Neural progenitor cell (in vitro differentiated cells): ENCODE data around the gene CHD5. TPM values are rescaled to one million over a fixed set of nuclear protein-coding genes. Genes with fewer than 3 reads are reported as not detected.
A peak's percentile ranks its signal among the peaks of the same experiment; 100 is the strongest.

Source experiments
- DNase-seq: peaks from one replicate; pipeline ENCODE4 v3.0.0-alpha.2; 2016; ENCODE audit warnings: low spot score
- H2AFZ ChIP-seq: fragments of 200-600 bp; sonication (generic); replicated peaks from 2 replicates; pipeline ENCODE4 v1.6.1; 2016; ENCODE audit warnings: antibody characterized with exemption
- H3F3A ChIP-seq: fragments of 200-600 bp; sonication (generic); 2 replicates; pipeline ENCODE4 v1.6.1; 2016; ENCODE audit warnings: antibody characterized with exemption, low read depth
- H3K27ac ChIP-seq: fragments of 200-600 bp; sonication (generic); 2 replicates; pipeline ENCODE4 v1.5.1; 2016; ENCODE audit warnings: mild to moderate bottlenecking
- H3K27me3 ChIP-seq: fragments of 200-600 bp; sonication (generic); 2 replicates; pipeline ENCODE4 v1.6.1; 2016; ENCODE audit warnings: mild to moderate bottlenecking, moderate library complexity
- H3K36me3 ChIP-seq: fragments of 200-600 bp; sonication (generic); 2 replicates; pipeline ENCODE4 v1.5.1; 2016
- H3K4me1 ChIP-seq: fragments of 200-600 bp; sonication (generic); 2 replicates; pipeline ENCODE4 v1.6.1; 2016; ENCODE audit warnings: mixed run types
- H3K4me2 ChIP-seq: fragments of 200-600 bp; sonication (generic); 2 replicates; pipeline ENCODE4 v1.6.1; 2016
- H3K4me3 ChIP-seq: fragments of 200-600 bp; sonication (generic); 2 replicates; pipeline ENCODE4 v1.5.1; 2016
- H3K79me2 ChIP-seq: fragments of 200-600 bp; sonication (generic); 2 replicates; pipeline ENCODE4 v1.6.1; 2016; ENCODE audit warnings: low read depth
- H3K9ac ChIP-seq: fragments of 200-600 bp; sonication (generic); 2 replicates; pipeline ENCODE4 v1.6.1; 2016
- H3K9me3 ChIP-seq: fragments of 200-600 bp; sonication (generic); 2 replicates; pipeline ENCODE4 v1.5.1; 2016; ENCODE audit warnings: low read depth
- H4K20me1 ChIP-seq: fragments of 200-600 bp; sonication (generic); 2 replicates; pipeline ENCODE4 v1.6.1; 2016; ENCODE audit warnings: low read depth
- H3K27ac Mint-ChIP-seq: 3 replicates; pipeline ENCODE4 v1.8.0; 2021; ENCODE audit warnings: mixed read lengths
- H3K27me3 Mint-ChIP-seq: 2 replicates; pipeline ENCODE4 v1.8.0; 2022; ENCODE audit warnings: low read depth, mild to moderate bottlenecking, inconsistent platforms, moderate library complexity, mixed read lengths; ENCODE audit not compliant: insufficient read depth
- H3K36me3 Mint-ChIP-seq: 3 replicates; pipeline ENCODE4 v1.8.0; 2021; ENCODE audit warnings: mixed read lengths
- H3K4me1 Mint-ChIP-seq: 3 replicates; pipeline ENCODE4 v1.8.0; 2021; ENCODE audit warnings: mixed read lengths
- H3K4me3 Mint-ChIP-seq: 3 replicates; pipeline ENCODE4 v1.8.0; 2021; ENCODE audit warnings: mild to moderate bottlenecking, moderate library complexity, mixed read lengths
- H3K9me3 Mint-ChIP-seq: 3 replicates; pipeline ENCODE4 v1.8.0; 2020; ENCODE audit warnings: mixed read lengths
- EZH2 ChIP-seq: fragments of 200-600 bp; sonication (generic); IDR thresholded peaks from 2 replicates; pipeline ENCODE4 v1.6.1; 2017; ENCODE audit warnings: antibody characterized with exemption, mild to moderate bottlenecking, moderate library complexity
- EZH2phosphoT487 ChIP-seq: fragments of 200-600 bp; sonication (generic); IDR thresholded peaks from 2 replicates; pipeline ENCODE4 v1.6.1; 2017; ENCODE audit warnings: antibody characterized with exemption
- total RNA-seq: library from RNA; depleted of rRNA; stranded (reverse); fragments of >200 nt; gene quantifications from 2 replicates; pipeline ENCODE4 v1.2.3, GENCODE V29; 2015; ENCODE audit warnings: low replicate concordance
- TF ChIP-seq, protein P1 (sequence below): fragments of 200-600 bp; sonication (generic); IDR thresholded peaks from 2 replicates; pipeline ENCODE4 v1.5.1; 2017; ENCODE audit warnings: antibody characterized with exemption, mild to moderate bottlenecking

CHD5 gene
- total RNA-seq, 1 donor from 2014 or later = 0.17 TPM

DNA sequence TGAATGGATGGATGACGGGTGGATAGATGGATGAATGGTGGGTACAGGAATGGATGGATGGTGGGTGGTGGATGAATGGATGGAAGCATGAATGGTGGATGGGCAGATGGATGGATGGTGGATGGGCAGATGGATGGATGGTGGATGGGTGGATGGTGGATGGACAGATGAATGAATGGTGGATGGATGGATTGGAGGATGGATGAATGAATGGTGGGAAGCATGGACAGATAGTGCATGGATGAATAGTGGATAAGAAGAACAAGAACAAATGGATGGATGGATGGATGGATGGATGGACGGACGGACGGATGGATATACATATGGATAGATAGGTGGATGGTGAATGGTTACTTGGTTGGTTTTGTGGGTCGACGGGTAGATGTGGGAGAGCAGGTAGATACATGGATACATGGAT, 4.7 kb downstream of the CHD5 start:
- H3K9me3 ChIP-seq = no peaks in the 10 kb centered on the region
- TF ChIP-seq, protein P1, sequence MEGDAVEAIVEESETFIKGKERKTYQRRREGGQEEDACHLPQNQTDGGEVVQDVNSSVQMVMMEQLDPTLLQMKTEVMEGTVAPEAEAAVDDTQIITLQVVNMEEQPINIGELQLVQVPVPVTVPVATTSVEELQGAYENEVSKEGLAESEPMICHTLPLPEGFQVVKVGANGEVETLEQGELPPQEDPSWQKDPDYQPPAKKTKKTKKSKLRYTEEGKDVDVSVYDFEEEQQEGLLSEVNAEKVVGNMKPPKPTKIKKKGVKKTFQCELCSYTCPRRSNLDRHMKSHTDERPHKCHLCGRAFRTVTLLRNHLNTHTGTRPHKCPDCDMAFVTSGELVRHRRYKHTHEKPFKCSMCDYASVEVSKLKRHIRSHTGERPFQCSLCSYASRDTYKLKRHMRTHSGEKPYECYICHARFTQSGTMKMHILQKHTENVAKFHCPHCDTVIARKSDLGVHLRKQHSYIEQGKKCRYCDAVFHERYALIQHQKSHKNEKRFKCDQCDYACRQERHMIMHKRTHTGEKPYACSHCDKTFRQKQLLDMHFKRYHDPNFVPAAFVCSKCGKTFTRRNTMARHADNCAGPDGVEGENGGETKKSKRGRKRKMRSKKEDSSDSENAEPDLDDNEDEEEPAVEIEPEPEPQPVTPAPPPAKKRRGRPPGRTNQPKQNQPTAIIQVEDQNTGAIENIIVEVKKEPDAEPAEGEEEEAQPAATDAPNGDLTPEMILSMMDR = no peak
- no peak for TF ChIP-seq EZH2phosphoT487
- TF ChIP-seq EZH2 = no peak
- peaks cover 23% of the 10 kb centered on the region for H4K20me1 ChIP-seq
- H3K4me1 Mint-ChIP-seq = peaks cover 2% of the 10 kb centered on the region
- peaks cover 4% of the 10 kb centered on the region for H3F3A ChIP-seq
- H2AFZ ChIP-seq = no peak overlapping the region
- no peak overlapping the region for H3K9ac ChIP-seq
- no peak for DNase-seq
- H3K36me3 Mint-ChIP-seq = no peaks in the 10 kb centered on the region
- H3K4me3 Mint-ChIP-seq = no peak overlapping the region
- no peaks in the 10 kb centered on the region for H3K79me2 ChIP-seq
- H3K27ac Mint-ChIP-seq = no peak overlapping the region
- peaks cover 57% of the 10 kb centered on the region for H3K27me3 ChIP-seq
- H3K4me1 ChIP-seq = peaks cover 7% of the 10 kb centered on the region
- no peak overlapping the region for H3K4me3 ChIP-seq
- H3K36me3 ChIP-seq = no peaks in the 10 kb centered on the region
- H3K4me2 ChIP-seq = no peak overlapping the region
- H3K27me3 Mint-ChIP-seq = peaks cover 20% of the 10 kb centered on the region
- no peaks in the 10 kb centered on the region for H3K9me3 Mint-ChIP-seq
- H3K27ac ChIP-seq = no peak overlapping the region

GRCh38 chr1:6174621-6175410, 5.3 kb downstream of the CHD5 start:
- H3F3A ChIP-seq = no peaks in the 10 kb centered on the region
- no peak overlapping the region for H3K27ac ChIP-seq
- H3K36me3 Mint-ChIP-seq = no peaks in the 10 kb centered on the region
- H3K4me1 Mint-ChIP-seq = peaks cover 2% of the 10 kb centered on the region
- no peak for TF ChIP-seq EZH2
- H3K27ac Mint-ChIP-seq = no peak overlapping the region
- no peak overlapping the region for H3K4me3 ChIP-seq
- peaks cover 20% of the 10 kb centered on the region for H3K27me3 Mint-ChIP-seq
- no peak overlapping the region for H3K4me2 ChIP-seq
- no peaks in the 10 kb centered on the region for H3K79me2 ChIP-seq
- H3K4me3 Mint-ChIP-seq = no peak overlapping the region
- no peak for DNase-seq
- H2AFZ ChIP-seq = no peak overlapping the region
- H4K20me1 ChIP-seq = peaks cover 20% of the 10 kb centered on the region
- H3K4me1 ChIP-seq = peaks cover 7% of the 10 kb centered on the region
- H3K9ac ChIP-seq = no peak overlapping the region
- H3K9me3 ChIP-seq = no peaks in the 10 kb centered on the region
- H3K9me3 Mint-ChIP-seq = no peaks in the 10 kb centered on the region
- H3K27me3 ChIP-seq = peaks cover 51% of the 10 kb centered on the region
- H3K36me3 ChIP-seq = no peaks in the 10 kb centered on the region

DNA sequence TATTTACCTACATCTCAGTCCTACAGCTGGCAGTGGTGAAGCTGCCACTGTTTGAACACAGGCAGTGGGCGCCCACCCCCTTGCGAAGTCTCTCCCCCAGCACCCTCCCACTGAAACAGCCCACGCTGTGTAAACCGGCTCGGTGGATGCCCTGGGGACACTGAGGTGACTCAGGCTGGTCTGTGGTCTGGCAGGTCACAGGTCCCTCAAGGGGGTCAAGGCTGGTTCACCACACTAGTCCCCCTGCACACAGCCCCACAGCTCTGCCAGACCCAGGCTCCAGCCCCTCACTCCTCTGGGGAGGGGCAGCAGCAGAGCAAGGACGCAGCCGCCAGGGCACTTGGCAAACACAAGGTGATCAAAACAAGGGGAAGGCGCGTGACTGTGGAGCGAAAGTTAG, 7.6 kb downstream of the CHD5 start:
- Histone ChIP-seq H2AFZ (no peak overlapping the region), H3K9me3 (no peaks in the 10 kb centered on the region), H3K4me2 (no peak overlapping the region), H3K27me3 (peaks cover 28% of the 10 kb centered on the region), H4K20me1 (peaks cover 3% of the 10 kb centered on the region), H3K4me1 (no peaks in the 10 kb centered on the region), H3K79me2 (no peaks in the 10 kb centered on the region), H3K36me3 (no peaks in the 10 kb centered on the region), H3K27ac (no peak overlapping the region), H3K9ac (no peak overlapping the region), H3K4me3 (no peak overlapping the region), H3F3A (no peaks in the 10 kb centered on the region)
- peak overlapping the region; percentile 17 for H3K4me3 Mint-ChIP-seq
- TF ChIP-seq EZH2phosphoT487 (no peak), EZH2 (no peak)
- TF ChIP-seq, protein P1 = no peak
- H3K27ac Mint-ChIP-seq = no peak overlapping the region
- H3K27me3 Mint-ChIP-seq = peaks cover 18% of the 10 kb centered on the region
- DNase-seq = no peak
- H3K4me1 Mint-ChIP-seq = no peaks in the 10 kb centered on the region
- H3K9me3 Mint-ChIP-seq = no peaks in the 10 kb centered on the region
- H3K36me3 Mint-ChIP-seq = no peaks in the 10 kb centered on the region

DNA sequence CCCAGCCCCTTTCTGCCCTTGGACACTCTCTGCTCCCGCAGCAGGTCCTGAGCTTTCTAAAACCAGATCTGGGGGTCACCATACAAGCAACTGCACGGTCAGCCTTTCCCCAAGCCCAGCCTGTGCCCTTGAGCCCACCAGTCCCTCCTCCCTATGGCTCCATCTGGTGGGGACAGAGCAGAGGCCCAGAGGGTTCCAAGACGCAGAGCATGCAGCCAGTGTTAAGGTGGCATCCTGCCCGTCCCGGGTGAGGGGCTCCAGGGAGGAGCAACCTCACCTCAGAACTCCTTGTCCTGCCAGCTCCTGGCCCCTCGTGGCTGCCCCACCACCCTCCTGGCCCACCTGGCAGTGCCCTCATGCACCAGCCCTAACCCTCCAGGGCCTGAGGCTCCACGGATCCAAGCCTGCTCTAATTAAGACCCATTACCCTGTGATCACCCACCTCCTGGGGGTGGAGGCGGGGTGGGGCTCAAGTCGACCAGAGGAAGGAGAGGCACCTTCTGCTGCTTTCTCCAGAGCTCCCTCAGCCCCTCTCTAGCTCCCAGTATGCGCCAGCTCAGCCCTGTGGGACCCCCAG, 8.5 kb downstream of the CHD5 start:
- H3K4me3 ChIP-seq = no peak overlapping the region
- H3K36me3 ChIP-seq = no peaks in the 10 kb centered on the region
- no peaks in the 10 kb centered on the region for H3K36me3 Mint-ChIP-seq
- no peaks in the 10 kb centered on the region for H3F3A ChIP-seq
- no peak for TF ChIP-seq EZH2
- TF ChIP-seq, protein P1 = peak; percentile 62
- no peak for TF ChIP-seq EZH2phosphoT487
- no peaks in the 10 kb centered on the region for H3K9me3 Mint-ChIP-seq
- H3K79me2 ChIP-seq = no peaks in the 10 kb centered on the region
- no peak overlapping the region for H3K27ac Mint-ChIP-seq
- H3K4me2 ChIP-seq = no peak overlapping the region
- DNase-seq = peak; percentile 62
- H3K27me3 ChIP-seq = peaks cover 19% of the 10 kb centered on the region
- no peaks in the 10 kb centered on the region for H3K4me1 Mint-ChIP-seq
- no peak overlapping the region for H2AFZ ChIP-seq
- no peak overlapping the region for H3K27ac ChIP-seq
- no peaks in the 10 kb centered on the region for H3K4me1 ChIP-seq
- H3K27me3 Mint-ChIP-seq = peaks cover 11% of the 10 kb centered on the region
- H3K9me3 ChIP-seq = no peaks in the 10 kb centered on the region
- no peak overlapping the region for H3K9ac ChIP-seq
- H3K4me3 Mint-ChIP-seq = peak overlapping the region; percentile 54
- H4K20me1 ChIP-seq = no peaks in the 10 kb centered on the region
